Dendritic cell treated with granulocyte-macrophage colony-stimulating factor and Interleukin-4, amounts not matched to agents 40 ng/mL and 50 ng/mL, for 4 days (primary cell): ENCODE results near the gene AXIN1.
"Not testable (repeated sequence)": the region's sequence is repeated elsewhere in the genome, so short reads cannot be mapped to it uniquely, and the experiment has no call there.

ENCODE experiments used
- H3K27ac Mint-ChIP-seq: one replicate; pipeline ENCODE4 v1.8.0; 2022; ENCODE audit warnings: mild to moderate bottlenecking, mixed read lengths
- H3K27me3 Mint-ChIP-seq: one replicate; pipeline ENCODE4 v1.8.0; 2022; ENCODE audit warnings: mild to moderate bottlenecking, mixed read lengths
- H3K36me3 Mint-ChIP-seq: one replicate; pipeline ENCODE4 v1.8.0; 2022; ENCODE audit warnings: low read depth, mixed read lengths
- H3K4me1 Mint-ChIP-seq: one replicate; pipeline ENCODE4 v1.8.0; 2022; ENCODE audit warnings: low read depth, mixed read lengths
- H3K4me3 Mint-ChIP-seq: one replicate; pipeline ENCODE4 v1.8.0; 2022; ENCODE audit warnings: mild to moderate bottlenecking, moderate library complexity, mixed read lengths
- H3K9me3 Mint-ChIP-seq: one replicate; pipeline ENCODE4 v1.8.0; 2022; ENCODE audit warnings: mixed read lengths
- intact Hi-C: fragments of 100-400 bp; cut with micrococcal nuclease; formaldehyde crosslinking; loops from one replicate; pipeline ENCODE4 v1.15.0; 2022

The AXIN1 gene

GRCh38 chr16:368388-369158, 16.1 kb upstream of the AXIN1 start:
- Mint-ChIP-seq H3K36me3 (peaks cover 63% of the 10 kb centered on the region), H3K4me3 (no peak overlapping the region), H3K27ac (no peak overlapping the region), H3K9me3 (no peaks in the 10 kb centered on the region), H3K27me3 (peaks cover 8% of the 10 kb centered on the region), H3K4me1 (peaks cover 44% of the 10 kb centered on the region)
- intact Hi-C loops, result no loop called here

GRCh38 chr16:367333-367903, 14.9 kb upstream of the AXIN1 start:
- Mint-ChIP-seq H3K4me3 (no peak overlapping the region), H3K27me3 (peaks cover 17% of the 10 kb centered on the region), H3K4me1 (peaks cover 45% of the 10 kb centered on the region)

GRCh38 chr16:366476-366875, 14.0 kb upstream of the AXIN1 start:
- no peak overlapping the region for H3K4me3 Mint-ChIP-seq
- H3K4me1 Mint-ChIP-seq, result peaks cover 46% of the 10 kb centered on the region
- peaks cover 23% of the 10 kb centered on the region for H3K27me3 Mint-ChIP-seq
- H3K9me3 Mint-ChIP-seq, result no peaks in the 10 kb centered on the region
- no peak overlapping the region for H3K27ac Mint-ChIP-seq
- peaks cover 42% of the 10 kb centered on the region for H3K36me3 Mint-ChIP-seq
- intact Hi-C loops, result no loop called here

More at GRCh38 chr16:367333-367903, 14.9 kb upstream of the AXIN1 start:
- peaks cover 52% of the 10 kb centered on the region for H3K36me3 Mint-ChIP-seq
- intact Hi-C loops, result no loop called here
- H3K27ac Mint-ChIP-seq, result no peak overlapping the region
- no peaks in the 10 kb centered on the region for H3K9me3 Mint-ChIP-seq

DNA sequence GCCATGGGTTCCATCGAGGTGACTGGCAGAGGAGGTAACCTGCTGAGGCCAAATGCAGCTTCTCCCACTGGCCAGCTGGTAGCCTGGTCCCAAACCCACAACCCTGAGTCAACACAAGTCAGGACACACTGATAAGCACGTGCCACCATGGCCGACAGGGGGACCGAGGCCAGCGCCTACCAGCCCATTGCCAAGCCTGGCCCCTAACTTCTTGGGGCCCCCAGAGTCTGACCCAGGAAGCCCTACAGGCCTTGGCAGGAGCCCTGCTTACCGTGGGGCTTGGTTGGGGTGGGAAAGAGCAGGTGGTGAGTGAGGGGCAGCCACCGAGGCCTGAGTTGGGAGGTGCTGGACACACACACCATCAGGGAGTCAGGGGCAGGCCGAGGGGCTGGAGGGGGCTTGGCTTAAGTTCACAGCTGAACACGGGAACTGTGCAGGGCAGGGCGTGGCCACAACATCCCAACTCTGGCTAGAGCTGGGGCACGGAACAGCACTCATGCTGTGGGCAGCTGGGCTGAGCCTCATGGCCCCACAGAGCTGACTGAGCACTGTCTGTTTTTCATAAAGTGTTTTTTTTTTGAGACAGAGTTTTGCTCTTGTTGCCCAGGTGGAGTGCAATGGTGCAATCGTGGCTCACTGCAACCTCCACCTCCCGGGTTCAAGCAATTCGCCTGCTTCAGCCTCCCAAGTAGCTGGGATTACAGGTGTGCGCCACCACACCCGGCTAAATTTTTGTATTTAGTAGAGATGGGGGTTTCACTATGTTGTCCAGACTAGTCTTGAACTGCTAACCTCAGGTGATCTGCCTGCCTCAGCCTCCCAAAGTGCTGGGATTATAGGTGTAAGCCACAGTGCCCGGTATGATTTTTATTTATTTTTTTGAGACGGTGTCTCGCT, 12.3 kb upstream of the AXIN1 start:
- Mint-ChIP-seq H3K4me3 (no peak overlapping the region), H3K9me3 (no peaks in the 10 kb centered on the region), H3K4me1 (peaks cover 32% of the 10 kb centered on the region), H3K36me3 (peaks cover 36% of the 10 kb centered on the region), H3K27ac (no peak overlapping the region), H3K27me3 (peaks cover 23% of the 10 kb centered on the region)
- intact Hi-C loops, result no loop called here

DNA sequence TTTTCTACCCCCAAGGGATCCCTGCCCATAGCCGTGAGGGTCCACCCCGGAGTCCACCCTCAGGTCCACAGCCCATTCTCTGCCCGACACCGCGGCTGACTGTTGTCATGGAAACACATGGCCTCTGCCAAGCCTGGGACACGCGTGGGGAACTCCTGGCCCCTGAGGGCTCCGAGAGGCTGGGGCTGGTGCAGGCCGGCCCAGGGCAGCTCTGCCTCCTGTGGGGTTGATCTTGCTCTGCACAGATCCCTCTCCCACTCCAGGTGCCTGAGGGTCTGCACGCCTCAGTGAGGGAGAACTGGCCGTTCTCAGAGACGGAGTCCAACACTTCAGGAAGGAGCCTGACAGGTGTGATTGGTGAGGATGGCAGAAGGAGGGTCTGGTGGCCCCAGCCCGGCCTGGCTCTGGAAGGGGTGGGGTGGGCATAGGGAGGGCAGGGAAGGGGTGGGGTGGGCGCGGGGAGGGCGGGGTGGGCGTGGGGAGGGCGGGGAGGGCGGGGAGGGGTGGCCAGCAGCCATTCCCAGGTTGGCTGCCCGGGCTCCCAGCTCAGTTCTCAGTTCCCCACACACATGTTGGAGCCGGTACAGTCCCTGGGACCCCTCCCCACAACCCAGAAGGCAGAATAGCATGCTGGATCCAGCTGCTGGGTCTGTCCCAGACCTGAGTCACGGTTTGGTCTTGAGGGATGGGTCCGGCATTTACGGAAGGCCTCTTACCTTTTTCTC, 11.4 kb upstream of the AXIN1 start:
- Mint-ChIP-seq H3K4me1 (peaks cover 22% of the 10 kb centered on the region), H3K36me3 (peaks cover 27% of the 10 kb centered on the region), H3K27ac (no peak overlapping the region), H3K9me3 (no peaks in the 10 kb centered on the region), H3K4me3 (no peak overlapping the region), H3K27me3 (peaks cover 23% of the 10 kb centered on the region)
- intact Hi-C loops, result loop anchor here (2.0 kb wide), 1 partner anchor 245 kb away; no protein-coding TSS in a partner anchor

DNA sequence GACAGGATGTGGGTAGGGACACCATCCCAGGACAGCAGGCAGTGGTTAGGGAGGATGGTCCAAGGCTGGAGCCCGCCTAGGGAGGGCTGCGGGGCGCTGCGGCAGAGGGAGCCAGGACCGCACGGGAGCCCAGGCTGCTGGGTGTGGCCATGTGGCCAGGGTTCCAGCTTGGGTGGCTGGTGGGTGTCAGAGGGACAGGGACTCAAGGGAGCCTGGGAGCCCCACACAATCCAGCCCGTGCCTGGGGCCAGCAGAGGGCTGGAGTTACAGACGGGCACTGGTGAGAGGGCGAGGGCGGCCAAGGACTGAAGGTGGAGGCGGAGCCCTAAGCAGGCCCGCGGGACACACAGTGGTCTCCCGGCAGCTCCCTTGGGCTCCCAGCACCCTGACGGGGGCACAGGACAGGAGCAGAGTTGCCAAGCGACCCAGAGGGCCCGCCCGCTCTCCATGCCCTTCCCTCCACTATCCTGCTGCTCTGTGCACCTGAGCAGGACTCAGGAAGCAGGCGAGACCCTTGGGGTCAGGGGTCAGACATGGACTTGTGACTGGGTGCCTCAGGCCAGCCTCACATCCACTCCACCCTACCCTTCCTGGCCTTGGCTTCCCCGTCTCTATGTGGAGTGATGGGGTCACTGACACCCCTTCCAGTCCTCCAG, 10.7 kb upstream of the AXIN1 start:
- Mint-ChIP-seq H3K27me3 (peaks cover 23% of the 10 kb centered on the region), H3K36me3 (peaks cover 20% of the 10 kb centered on the region), H3K9me3 (no peaks in the 10 kb centered on the region), H3K27ac (no peak overlapping the region), H3K4me3 (no peak overlapping the region), H3K4me1 (peaks cover 16% of the 10 kb centered on the region)
- intact Hi-C loops, result loop anchor here (2.0 kb wide), 1 partner anchor 244 kb away; no protein-coding TSS in a partner anchor

DNA sequence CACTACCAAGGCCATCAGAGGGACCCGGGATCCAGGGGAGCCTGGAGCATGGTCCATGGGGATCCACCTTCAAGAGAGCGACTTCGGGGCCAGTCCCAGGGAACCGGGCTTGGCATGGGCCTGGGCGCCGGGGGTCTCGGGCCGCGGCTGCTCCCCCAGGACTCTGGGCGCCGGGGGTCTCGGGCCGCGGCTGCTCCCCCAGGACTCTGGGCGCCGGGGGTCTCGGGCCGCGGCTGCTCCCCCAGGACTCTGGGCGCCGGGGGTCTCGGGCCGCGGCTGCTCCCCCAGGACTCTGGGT, 10.1 kb upstream of the AXIN1 start:
- not testable (repeated sequence) for H3K9me3 Mint-ChIP-seq, H3K27ac Mint-ChIP-seq, H3K4me3 Mint-ChIP-seq
- intact Hi-C loops, result loop anchor here (2.0 kb wide), 1 partner anchor 244 kb away; no protein-coding TSS in a partner anchor
- Mint-ChIP-seq H3K36me3 (peaks cover 14% of the 10 kb centered on the region), H3K27me3 (peaks cover 23% of the 10 kb centered on the region), H3K4me1 (peaks cover 16% of the 10 kb centered on the region)

- H3K36me3 Mint-ChIP-seq, result peaks cover 9% of the 10 kb centered on the region
- peaks cover 23% of the 10 kb centered on the region for H3K27me3 Mint-ChIP-seq
- peaks cover 16% of the 10 kb centered on the region for H3K4me1 Mint-ChIP-seq
- intact Hi-C loops, result loop anchor here (2.0 kb wide), 1 partner anchor 243 kb away; no protein-coding TSS in a partner anchor
- H3K4me3 Mint-ChIP-seq, result no peak overlapping the region
- no peaks in the 10 kb centered on the region for H3K9me3 Mint-ChIP-seq
- H3K27ac Mint-ChIP-seq, result no peak overlapping the region
Measured at GRCh38 chr16:361872-362701, 9.6 kb upstream of the AXIN1 start.

- Mint-ChIP-seq H3K4me1 (peaks cover 16% of the 10 kb centered on the region), H3K27ac (no peak overlapping the region), H3K4me3 (no peak overlapping the region), H3K27me3 (peaks cover 23% of the 10 kb centered on the region), H3K9me3 (no peaks in the 10 kb centered on the region), H3K36me3 (peaks cover 2% of the 10 kb centered on the region)
- intact Hi-C loops, result no loop called here
Measured at GRCh38 chr16:361341-361871, 8.9 kb upstream of the AXIN1 start.

DNA sequence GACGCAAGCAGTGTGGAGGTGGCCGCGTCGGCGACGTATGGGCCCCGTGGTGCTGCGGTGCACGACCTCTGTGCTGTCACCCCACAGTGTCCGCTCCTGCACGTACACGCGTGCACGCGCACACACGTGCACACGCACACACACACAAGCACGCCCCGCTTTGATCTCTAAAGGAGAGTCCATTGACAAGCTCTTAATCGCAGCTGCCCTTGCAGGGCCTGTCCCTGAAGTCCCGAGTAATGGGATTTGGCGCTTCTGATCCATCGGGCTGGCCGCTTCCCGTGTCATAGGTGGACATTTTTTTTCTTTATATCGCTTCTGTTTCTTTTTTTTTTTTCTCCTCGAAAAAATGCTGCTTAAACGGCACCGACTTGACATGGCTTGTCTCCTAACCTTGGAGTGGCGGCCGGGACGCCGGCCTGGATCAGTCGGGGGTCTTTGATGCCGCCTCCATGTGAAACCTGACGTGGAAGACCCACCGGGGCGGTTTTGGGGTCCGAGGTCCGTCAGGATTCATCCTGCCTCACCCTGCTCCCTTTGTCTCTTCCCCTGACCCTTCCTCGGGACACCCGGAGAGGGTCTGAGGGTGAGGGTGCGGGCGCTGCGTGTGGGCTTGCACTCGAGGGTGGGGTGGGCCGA, 8.3 kb upstream of the AXIN1 start:
- no peak overlapping the region for H3K4me3 Mint-ChIP-seq
- H3K27me3 Mint-ChIP-seq, result peaks cover 23% of the 10 kb centered on the region
- no peaks in the 10 kb centered on the region for H3K36me3 Mint-ChIP-seq
- no peaks in the 10 kb centered on the region for H3K9me3 Mint-ChIP-seq
- H3K4me1 Mint-ChIP-seq, result peaks cover 16% of the 10 kb centered on the region
- intact Hi-C loops, result no loop called here
- no peak overlapping the region for H3K27ac Mint-ChIP-seq

GRCh38 chr16:359871-360697, 7.6 kb upstream of the AXIN1 start:
- H3K36me3 Mint-ChIP-seq, result no peaks in the 10 kb centered on the region
- no peak overlapping the region for H3K27ac Mint-ChIP-seq
- peaks cover 23% of the 10 kb centered on the region for H3K27me3 Mint-ChIP-seq
- peaks cover 16% of the 10 kb centered on the region for H3K4me1 Mint-ChIP-seq
- intact Hi-C loops, result no loop called here
- no peaks in the 10 kb centered on the region for H3K9me3 Mint-ChIP-seq
- H3K4me3 Mint-ChIP-seq, result no peak overlapping the region
